GM19397 (cell line): ENCODE data around the gene WDFY2.
A peak's percentile ranks its signal among the peaks of the same experiment; 100 is the strongest.

ENCODE experiments used
- ATAC-seq: cut with Tn5 transposase; IDR thresholded peaks from one replicate; pipeline ENCODE4 v1.9.1; 2021; ENCODE audit warnings: mild to moderate bottlenecking, moderate library complexity; ENCODE audit not compliant: unreplicated experiment

WDFY2 gene

GRCh38 chr13:51600703-51601102, 16.4 kb downstream of the WDFY2 start:
- no peak for ATAC-seq

GRCh38 chr13:51601601-51602565, 17.6 kb downstream of the WDFY2 start:
- ATAC-seq: no peak

GRCh38 chr13:51603716-51604115, 19.5 kb downstream of the WDFY2 start:
- ATAC-seq: no peak

GRCh38 chr13:51605698-51606097, 21.4 kb downstream of the WDFY2 start:
- ATAC-seq: no peak

- ATAC-seq: no peak
Observed at GRCh38 chr13:51607165-51607564, 22.9 kb downstream of the WDFY2 start.

- ATAC-seq: no peak
Observed at GRCh38 chr13:51608857-51609406, 24.7 kb downstream of the WDFY2 start.

GRCh38 chr13:51612867-51613266, 28.6 kb downstream of the WDFY2 start:
- ATAC-seq: no peak

- no peak for ATAC-seq
Observed at GRCh38 chr13:51613535-51613934, 29.3 kb downstream of the WDFY2 start.

GRCh38 chr13:51614350-51614786, 30.1 kb downstream of the WDFY2 start:
- ATAC-seq: peak; percentile 75

GRCh38 chr13:51618626-51619025, 34.4 kb downstream of the WDFY2 start:
- ATAC-seq: no peak

GRCh38 chr13:51619614-51620013, 35.4 kb downstream of the WDFY2 start:
- no peak for ATAC-seq

- no peak for ATAC-seq
Observed at GRCh38 chr13:51620165-51620983, 36.1 kb downstream of the WDFY2 start.

- no peak for ATAC-seq
Observed at GRCh38 chr13:51621602-51622001, 37.3 kb downstream of the WDFY2 start.

GRCh38 chr13:51623473-51623872, 39.2 kb downstream of the WDFY2 start:
- no peak for ATAC-seq

GRCh38 chr13:51624207-51624606, 39.9 kb downstream of the WDFY2 start:
- no peak for ATAC-seq

- no peak for ATAC-seq
Observed at GRCh38 chr13:51624695-51625345, 40.6 kb downstream of the WDFY2 start.

GRCh38 chr13:51625555-51626345, 41.5 kb downstream of the WDFY2 start:
- ATAC-seq: no peak

- no peak for ATAC-seq
Observed at GRCh38 chr13:51626749-51627148, 42.5 kb downstream of the WDFY2 start.

GRCh38 chr13:51628059-51628852, 44.0 kb downstream of the WDFY2 start:
- no peak for ATAC-seq
